WTC11 (cell line): ENCODE results near the gene LRRC66. TPM values are rescaled to one million over a fixed set of nuclear protein-coding genes. Genes with fewer than 3 reads are reported as not detected.

Source experiments
- total RNA-seq: library from RNA; stranded (reverse); gene quantifications from 3 replicates; pipeline ENCODE4 v1.2.3, GENCODE V29; 2021

Gene LRRC66
- total RNA-seq, 1 experiment from 2014 or later = not detected

Other genes with a start within 250 kb of the LRRC66 start
- gene DCUN1D4, start 177.2 kb downstream of the LRRC66 start, total RNA-seq = 33.3 to 36.2 TPM (median 34.3 TPM) in 3 replicates
- gene SGCB, start 17.9 kb upstream of the LRRC66 start, total RNA-seq = 26.0 to 28.2 TPM (median 27.6 TPM) in 3 replicates
- gene SPATA18, start 30.9 kb upstream of the LRRC66 start, total RNA-seq = 6.0 to 7.7 TPM (median 6.6 TPM) in 3 replicates